ENCODE results near the gene SLC25A46.
"Not testable (repeated sequence)": the region's sequence is repeated elsewhere in the genome, so short reads cannot be mapped to it uniquely, and the experiment has no call there.

The SLC25A46 gene

DNA sequence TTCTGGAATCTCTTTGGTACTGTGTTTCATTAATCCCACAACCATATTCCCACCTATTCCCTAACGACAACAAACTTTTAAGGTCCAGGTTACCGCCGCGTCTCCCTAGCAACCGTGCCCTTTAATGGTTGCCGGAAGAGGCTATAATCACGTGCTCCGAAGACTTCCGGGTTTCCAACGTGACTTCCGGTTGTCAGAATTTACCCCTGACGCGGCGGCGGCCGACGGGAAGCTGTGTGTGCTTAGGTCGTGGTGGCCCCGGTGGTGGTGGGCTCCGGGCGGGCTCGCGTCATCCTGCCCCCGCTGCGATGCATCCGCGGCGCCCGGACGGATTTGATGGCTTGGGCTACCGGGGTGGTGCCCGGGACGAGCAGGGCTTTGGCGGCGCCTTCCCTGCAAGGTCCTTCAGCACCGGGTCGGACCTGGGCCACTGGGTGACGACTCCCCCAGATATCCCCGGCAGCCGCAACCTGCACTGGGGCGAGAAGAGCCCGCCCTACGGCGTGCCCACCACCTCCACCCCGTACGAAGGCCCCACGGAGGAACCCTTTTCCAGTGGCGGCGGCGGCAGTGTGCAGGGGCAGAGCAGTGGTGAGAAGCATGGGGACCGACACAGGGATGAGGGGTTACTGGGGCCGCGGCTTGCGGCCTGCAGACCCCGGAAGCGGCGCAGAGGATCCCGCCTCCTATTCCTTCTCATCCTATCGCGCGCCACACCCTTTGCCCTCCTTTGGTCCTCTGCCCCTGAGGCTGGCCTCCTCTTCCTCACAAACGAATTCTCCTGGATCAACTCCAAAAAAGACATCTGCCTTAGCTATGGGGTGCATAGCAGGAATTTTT is at the start of gene SLC25A46:
TSS of gene SLC25A46 (plus strand) at position 196 of the 840 bp plus-strand sequence. CDS start at position 309, 113 bp downstream.
- FAIRE-seq: no peak

DNA sequence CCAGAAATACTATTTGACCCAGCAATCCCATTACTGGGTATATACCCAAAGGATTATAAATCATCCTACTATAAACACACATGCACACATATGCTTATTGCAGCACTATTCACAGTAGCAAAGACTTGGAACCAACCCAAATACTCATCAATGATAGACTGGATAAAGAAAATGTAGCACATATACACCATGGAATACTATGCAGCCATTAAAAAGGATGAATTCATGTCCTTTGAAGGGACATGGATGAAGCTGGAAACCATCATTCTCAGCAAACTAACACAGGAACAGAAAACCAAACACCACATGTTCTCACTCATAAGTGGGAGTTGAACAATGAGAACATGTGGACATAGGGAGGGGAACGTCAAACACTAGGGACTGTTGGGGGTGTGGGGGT is 48.2 kb upstream of the SLC25A46 start:
- not testable (repeated sequence) for FAIRE-seq

DNA sequence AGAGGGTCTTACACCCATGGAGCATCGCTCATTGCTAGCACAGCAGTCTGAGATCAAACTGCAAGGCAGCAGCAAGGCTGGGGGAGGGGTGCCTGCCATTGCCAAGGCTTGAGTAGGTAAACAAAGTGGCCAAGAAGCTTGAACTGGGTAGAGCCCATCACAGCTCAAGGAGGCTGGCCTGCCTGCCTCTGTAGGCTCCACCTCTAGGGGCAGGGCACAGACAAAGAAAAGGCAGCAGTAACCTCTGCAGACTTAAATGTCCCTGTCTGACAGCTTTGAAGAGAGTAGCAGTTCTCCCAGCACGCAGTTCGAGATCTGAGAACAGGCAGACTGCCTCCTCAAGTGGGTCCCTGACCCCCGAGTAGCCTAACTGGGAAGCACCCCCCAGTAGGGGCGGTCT is 46.1 kb upstream of the SLC25A46 start:
- not testable (repeated sequence) for FAIRE-seq

DNA sequence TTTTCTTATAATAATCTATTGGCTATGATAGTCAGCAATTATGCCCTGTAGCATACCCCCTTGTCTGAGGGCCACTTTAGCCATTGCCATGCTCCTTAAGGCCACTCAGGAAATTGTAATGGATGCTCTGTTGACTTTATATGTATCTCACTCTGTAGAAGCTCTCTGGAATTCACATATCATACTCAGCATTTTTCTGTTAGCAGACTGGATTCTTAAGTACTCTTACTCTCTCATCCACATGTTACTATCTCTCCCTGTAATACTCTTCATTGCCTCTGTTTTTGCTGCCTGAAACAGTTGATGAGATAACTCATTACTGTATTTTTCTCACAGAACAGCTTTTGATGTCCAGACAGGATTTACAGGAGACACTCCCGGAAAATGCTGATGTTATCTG is 36.5 kb upstream of the SLC25A46 start:
- no peak for FAIRE-seq

DNA sequence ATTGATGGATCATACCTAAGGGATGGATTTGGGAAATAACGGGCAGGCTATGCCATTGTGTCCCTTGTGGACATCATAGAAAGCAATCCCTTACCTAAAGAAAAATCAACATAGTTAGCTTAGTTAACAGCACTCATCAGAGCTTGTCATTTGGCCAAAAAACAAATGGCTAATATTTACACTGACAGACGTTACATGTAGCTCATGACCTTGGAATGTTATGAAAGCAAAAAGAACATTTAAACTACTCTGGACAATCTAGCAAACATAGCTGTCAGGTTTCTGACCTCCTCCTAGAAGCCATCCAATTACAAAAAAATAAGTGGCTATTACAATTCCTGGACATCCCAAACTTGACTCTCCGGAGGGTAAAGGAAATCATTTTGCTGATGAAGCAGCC is 36.1 kb upstream of the SLC25A46 start:
- FAIRE-seq: no peak

GRCh38 chr5:110703481-110703880 is 35.3 kb upstream of the SLC25A46 start:
- no peak for FAIRE-seq

GRCh38 chr5:110705349-110705748 is 33.5 kb upstream of the SLC25A46 start:
- FAIRE-seq: no peak

GRCh38 chr5:110707260-110707844 is 31.5 kb upstream of the SLC25A46 start:
- FAIRE-seq: no peak

- FAIRE-seq: no peak
These were observed 22.3 kb upstream of the SLC25A46 start for GRCh38 chr5:110716247-110717245.

- FAIRE-seq: peak; percentile 41
These were observed 20.5 kb upstream of the SLC25A46 start for GRCh38 chr5:110718311-110718710.

- no peak for FAIRE-seq
These were observed 12.4 kb upstream of the SLC25A46 start, which contains the start of gene TMEM232 for GRCh38 chr5:110726249-110727024. Gene TMEM232 (minus strand): TSS chr5:110726671. CDS start chr5:110667352, 59,319 bp downstream.

DNA sequence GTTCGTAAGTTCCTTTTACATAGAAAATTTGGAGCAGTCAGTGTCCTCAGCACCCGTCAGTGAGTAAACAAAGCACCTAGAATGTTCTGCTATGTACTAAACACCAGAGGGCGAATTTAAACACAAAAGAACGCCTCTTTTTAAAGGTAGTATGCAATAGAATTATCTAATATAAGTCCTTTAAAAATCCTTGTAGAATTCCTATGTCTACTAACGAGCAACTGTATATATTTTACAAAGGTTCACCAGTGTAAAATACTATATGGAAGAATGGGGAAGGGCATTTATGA is 11.8 kb upstream of the SLC25A46 start:
- no peak for FAIRE-seq

DNA sequence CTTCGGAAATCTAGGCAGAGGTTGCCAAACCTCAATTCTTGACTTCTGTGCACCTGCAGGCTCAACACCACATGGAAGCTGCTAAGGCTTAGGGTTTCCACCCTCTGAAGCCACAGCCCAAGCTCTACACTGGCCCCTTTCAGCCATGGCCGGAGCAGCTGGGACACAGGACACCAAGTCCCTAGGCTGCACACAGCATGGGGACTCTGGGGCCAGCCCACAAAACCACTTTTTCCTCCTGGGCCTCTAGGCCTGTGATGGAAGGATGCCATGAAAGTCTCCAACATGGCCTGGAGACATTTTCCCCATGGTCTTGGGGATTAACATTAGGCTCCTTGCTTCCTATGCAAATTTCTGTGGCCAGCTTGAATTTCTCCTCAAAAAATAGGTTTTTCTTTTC is 7.3 kb upstream of the SLC25A46 start:
- not testable (repeated sequence) for FAIRE-seq

DNA sequence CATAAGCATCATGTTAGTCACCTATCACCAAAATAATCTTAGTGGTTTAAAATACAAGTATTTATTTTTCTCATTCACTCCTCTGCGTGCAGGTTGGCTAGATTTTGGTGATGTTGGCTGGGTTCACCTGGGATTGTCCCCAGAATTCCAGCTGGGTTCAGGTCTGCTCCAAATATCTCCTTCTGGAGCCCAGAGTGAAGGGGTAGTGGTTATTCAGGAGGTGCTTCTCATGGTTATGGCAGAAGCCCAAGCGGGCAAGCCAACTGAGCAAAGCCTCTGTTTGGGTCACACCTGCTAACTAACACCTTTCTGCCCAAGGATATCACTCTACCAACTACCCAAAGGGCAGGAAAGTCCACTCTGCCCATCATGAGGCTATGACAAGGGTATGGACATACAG is 4.7 kb upstream of the SLC25A46 start:
- no peak for FAIRE-seq

DNA sequence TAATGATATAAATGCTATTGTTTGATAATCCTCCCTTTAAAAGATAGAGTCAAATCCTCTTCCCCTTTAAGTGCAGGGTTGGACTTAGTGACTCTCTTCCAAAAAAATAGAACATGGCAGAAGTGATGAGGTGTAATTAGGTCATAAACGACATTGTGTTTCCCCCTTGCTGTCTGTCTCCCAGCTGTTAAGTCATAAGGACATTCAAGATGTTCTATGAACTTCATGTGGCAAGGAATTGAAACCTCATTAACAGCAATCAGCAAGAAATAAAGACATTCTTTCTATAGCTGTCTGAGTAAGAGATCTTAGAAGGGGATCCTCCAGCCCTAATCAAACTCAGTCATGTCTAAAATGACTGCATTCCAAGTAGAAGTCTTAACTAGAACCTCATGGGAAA is 3.3 kb upstream of the SLC25A46 start:
- FAIRE-seq: no peak

DNA sequence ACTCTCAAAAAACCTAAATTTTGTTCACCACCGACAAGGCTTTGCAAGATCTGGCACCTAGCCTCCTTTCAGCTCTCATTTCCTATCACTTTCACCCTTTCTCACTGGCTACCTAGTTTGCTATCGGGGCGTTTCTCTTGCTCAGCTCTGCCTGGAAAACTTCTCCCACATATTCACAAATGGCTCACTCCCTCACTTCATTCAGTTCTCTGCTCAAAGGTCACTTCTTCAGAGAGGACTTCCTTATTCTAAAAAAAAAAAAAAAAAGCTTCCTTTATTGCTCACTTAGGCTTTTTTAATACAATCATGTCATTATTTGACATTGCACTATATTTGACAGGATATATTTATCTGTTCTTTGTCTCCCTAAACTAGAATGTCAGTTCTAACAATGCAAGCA is 2.1 kb upstream of the SLC25A46 start:
- FAIRE-seq: peak; percentile 86

DNA sequence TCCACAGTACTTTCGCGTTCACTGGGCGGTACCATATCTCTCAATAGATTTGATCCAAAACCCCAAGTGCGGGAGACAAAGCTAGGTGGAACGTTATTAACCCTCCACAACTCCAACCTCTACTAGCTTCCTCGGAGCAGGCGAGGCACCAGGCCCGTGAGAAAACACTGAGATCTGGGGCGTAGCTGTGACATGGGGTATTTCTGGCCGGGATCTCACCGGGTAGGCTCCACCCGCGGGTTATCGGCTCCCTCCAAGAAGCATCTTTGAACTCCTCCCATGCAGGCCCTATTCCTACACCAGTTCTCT is 350 bp upstream of the SLC25A46 start:
- FAIRE-seq: no peak

GRCh38 chr5:110751902-110752762 is 13.3 kb downstream of the SLC25A46 start:
- FAIRE-seq: no peak

DNA sequence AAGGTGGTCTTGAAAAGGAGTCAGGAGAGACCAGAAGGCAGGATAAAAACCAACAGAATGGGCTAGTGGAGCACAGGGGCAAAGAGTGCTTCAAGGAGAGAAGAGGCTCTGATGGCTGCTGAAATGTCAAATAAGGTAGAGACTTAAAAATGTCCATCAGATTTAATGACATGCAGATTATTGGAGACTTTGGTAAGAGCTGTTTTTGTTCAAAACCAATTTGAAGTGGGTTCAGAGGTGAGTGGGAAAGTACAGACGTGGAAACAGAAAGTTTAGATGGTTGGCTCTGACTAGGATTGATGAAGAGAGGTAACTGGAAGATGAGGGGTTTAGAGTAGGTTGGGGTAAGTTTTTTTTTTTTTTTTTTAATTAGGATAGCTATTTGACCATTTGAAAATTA is 14.1 kb downstream of the SLC25A46 start:
- no peak for FAIRE-seq

GRCh38 chr5:110753600-110753999 is 14.8 kb downstream of the SLC25A46 start:
- no peak for FAIRE-seq

- no peak for FAIRE-seq
These were observed 15.4 kb downstream of the SLC25A46 start for GRCh38 chr5:110754181-110754580.
